B cell (primary cell): ENCODE measurements around the gene FAM219A.

Source experiments
- CTCF ChIP-seq: fragments of 200-600 bp; IDR thresholded peaks from one replicate; pipeline ENCODE4 v1.8.0; 2022; ENCODE audit warnings: antibody characterized with exemption, mild to moderate bottlenecking
- EZH2 ChIP-seq: IDR thresholded peaks from 2 replicates; pipeline ENCODE4 v1.6.1; 2012; ENCODE audit warnings: borderline replicate concordance, low read depth, mild to moderate bottlenecking, moderate library complexity, low read length; ENCODE audit not compliant: insufficient read depth, poor library complexity, severe bottlenecking

DNA sequence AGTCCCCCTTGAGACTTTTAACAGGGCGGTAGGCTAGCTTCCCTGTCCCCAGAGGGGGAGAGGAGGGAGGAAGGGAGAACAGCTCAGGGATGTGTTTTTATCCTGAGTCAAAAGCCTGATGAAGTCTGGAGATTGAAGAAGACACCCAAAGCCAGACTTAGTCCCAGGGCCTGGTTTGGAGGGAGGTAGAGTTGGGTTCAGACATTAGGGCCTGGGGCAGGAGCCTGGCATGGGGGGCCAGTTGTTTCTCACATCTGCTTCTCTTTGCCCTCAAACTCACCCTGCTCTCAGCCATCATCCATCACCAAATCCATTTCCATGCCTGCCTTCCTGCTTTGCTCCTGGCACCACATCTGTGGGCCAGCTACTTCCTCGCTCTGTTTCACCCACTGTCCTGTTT, 84.6 kb downstream of the FAM219A start:
- TF ChIP-seq CTCF = no peak
- TF ChIP-seq EZH2 = no peak
